Fibroblast of the aortic adventitia (primary cell): ENCODE results near the gene FAM163A. TPM values are rescaled to one million over a fixed set of nuclear protein-coding genes. Genes with fewer than 3 reads are reported as not detected.
A peak's percentile ranks its signal among the peaks of the same experiment; 100 is the strongest.
"Not testable (repeated sequence)": the region's sequence is repeated elsewhere in the genome, so short reads cannot be mapped to it uniquely, and the experiment has no call there.

ENCODE experiments used
- DNase-seq: peaks from one replicate; pipeline ENCODE4 v3.0.0-alpha.2; 2010; ENCODE audit warnings: low read depth
- H3K4me3 ChIP-seq: 2 replicates; pipeline ENCODE4 v1.5.1; 2011; ENCODE audit warnings: low read depth, mild to moderate bottlenecking, control low read depth, low read length, moderate library complexity
- CTCF ChIP-seq: IDR thresholded peaks from 2 replicates; pipeline ENCODE4 v1.5.1; 2011; ENCODE audit warnings: mild to moderate bottlenecking, low read length, control low read depth, inconsistent platforms; ENCODE audit not compliant: insufficient read depth
- total RNA-seq: library from RNA; depleted of rRNA; stranded (reverse); fragments of >200 nt; gene quantifications from 2 replicates; pipeline ENCODE4 v1.2.3, GENCODE V29; 2012; ENCODE audit warnings: low replicate concordance

Gene FAM163A
- total RNA-seq, 1 donor = not detected

DNA sequence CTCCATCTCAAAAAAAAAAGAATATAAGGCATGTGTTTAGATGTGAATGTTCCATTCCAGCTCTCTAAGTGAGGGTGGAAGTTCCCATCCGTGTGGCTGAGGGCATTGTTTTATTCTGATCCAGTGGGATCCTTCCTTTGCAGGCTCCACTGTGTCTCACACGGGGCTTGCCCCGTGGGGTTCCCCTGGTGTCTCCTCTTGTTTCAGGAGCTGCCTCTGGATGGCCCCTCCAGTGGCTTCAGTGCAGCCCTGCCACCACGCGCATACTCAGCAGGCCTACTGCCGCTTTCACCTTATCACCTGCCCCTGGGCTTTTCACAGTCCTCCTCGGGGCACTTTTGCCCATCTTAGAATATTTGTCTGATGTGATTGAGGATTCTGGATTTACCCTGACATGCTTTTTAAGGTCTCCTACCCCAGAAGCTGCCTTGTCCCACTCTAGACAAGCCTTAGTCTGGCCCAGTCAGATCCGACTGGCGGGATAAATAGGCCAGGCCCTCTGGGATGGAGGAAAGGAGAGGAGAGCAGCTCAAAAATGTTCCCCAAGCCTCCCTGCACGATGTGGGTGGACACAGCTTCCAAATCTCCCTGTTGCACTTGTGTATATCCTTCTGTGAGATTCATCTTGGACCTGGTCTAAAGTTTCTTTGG is 55.2 kb downstream of the FAM163A start:
- no peak for TF ChIP-seq CTCF
- H3K4me3 ChIP-seq = no peak overlapping the region

GRCh38 chr1:179798864-179799516 is 55.9 kb downstream of the FAM163A start:
- no peak for DNase-seq
- TF ChIP-seq CTCF = no peak
- no peak overlapping the region for H3K4me3 ChIP-seq

More for the DNA sequence above, 55.2 kb downstream of the FAM163A start:
- DNase-seq = no peak

- no peak for TF ChIP-seq CTCF
- no peak for DNase-seq
- no peak overlapping the region for H3K4me3 ChIP-seq
Measured at GRCh38 chr1:179800481-179800880, 57.4 kb downstream of the FAM163A start.

- DNase-seq = no peak
- no peak overlapping the region for H3K4me3 ChIP-seq
- TF ChIP-seq CTCF = no peak
Measured at GRCh38 chr1:179803104-179803503, 60.0 kb downstream of the FAM163A start.

DNA sequence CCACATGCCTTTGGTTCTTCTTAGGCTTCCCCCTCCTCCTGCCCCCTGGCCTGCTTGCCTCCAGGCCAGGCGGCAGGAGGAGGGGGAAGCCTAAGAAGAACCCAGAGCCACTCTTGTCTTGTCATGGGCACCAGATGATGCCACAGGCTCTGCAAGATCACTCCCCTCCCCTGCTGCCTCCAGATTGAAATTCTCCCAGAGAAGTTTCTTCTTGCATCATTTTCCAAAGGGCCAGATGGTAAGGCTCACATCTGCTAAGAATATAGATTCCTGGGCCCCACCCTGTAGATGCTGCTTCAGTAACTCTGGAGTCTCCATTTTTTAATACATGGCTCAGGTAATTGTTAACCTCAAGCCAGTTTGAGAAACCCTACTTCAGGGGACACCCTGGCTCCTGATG is 60.8 kb downstream of the FAM163A start:
- TF ChIP-seq CTCF = no peak
- H3K4me3 ChIP-seq = no peak overlapping the region
- DNase-seq = peak; percentile 25

- DNase-seq, H3K4me3 ChIP-seq: not testable (repeated sequence)
Measured at GRCh38 chr1:179804417-179804816, 61.3 kb downstream of the FAM163A start.

GRCh38 chr1:179805291-179806195 is 62.5 kb downstream of the FAM163A start:
- no peak for TF ChIP-seq CTCF

More at GRCh38 chr1:179805291-179806195, 62.5 kb downstream of the FAM163A start:
- H3K4me3 ChIP-seq = no peak overlapping the region
- DNase-seq = no peak
